ENCODE measurements around the gene KRTAP12-1. TPM values are rescaled to one million over a fixed set of nuclear protein-coding genes. Genes with fewer than 3 reads are reported as not detected.

The KRTAP12-1 gene
- total RNA-seq, 2 donors from 2014 or later, result not detected

- peaks cover 0 to 16% of the 10 kb centered on the region in 2 donors for H3K27me3 ChIP-seq
- 11 to 12% methylated on average over 26 to 54 of the region's 54 CpGs for WGBS, 2 donors
- no peak overlapping the region for H3K4me3 ChIP-seq
Observed at GRCh38 chr21:44706026-44706705, 24.2 kb upstream of the KRTAP12-1 start.

GRCh38 chr21:44704636-44705001 lies 22.7 kb upstream of the KRTAP12-1 start:
- peaks cover 3% of the 10 kb centered on the region for H3K4me1 ChIP-seq
- DNase-seq, result no peak
- WGBS, 2 donors, result 30 to 46% methylated on average over 3 to 12 of the region's 13 CpGs
- ATAC-seq, result no peak
- no peak overlapping the region for H3K27ac ChIP-seq
- intact Hi-C loops (cut with DNase I), result no loop called here
- H3K27me3 ChIP-seq, result peaks cover 0 to 12% of the 10 kb centered on the region in 2 donors
- no peaks in the 10 kb centered on the region for H3K9me3 ChIP-seq
- H3K36me3 ChIP-seq (replicated peaks in 1 of 2; ENCODE audit: insufficient read depth in 1 of 2, low read depth in 2 of 2), result no peaks in the 10 kb centered on the region
- no peak overlapping the region for H3K4me3 ChIP-seq
- no peak for TF ChIP-seq POLR2A (IDR thresholded peaks at IDR 0.05)
- TF ChIP-seq, protein P1, sequence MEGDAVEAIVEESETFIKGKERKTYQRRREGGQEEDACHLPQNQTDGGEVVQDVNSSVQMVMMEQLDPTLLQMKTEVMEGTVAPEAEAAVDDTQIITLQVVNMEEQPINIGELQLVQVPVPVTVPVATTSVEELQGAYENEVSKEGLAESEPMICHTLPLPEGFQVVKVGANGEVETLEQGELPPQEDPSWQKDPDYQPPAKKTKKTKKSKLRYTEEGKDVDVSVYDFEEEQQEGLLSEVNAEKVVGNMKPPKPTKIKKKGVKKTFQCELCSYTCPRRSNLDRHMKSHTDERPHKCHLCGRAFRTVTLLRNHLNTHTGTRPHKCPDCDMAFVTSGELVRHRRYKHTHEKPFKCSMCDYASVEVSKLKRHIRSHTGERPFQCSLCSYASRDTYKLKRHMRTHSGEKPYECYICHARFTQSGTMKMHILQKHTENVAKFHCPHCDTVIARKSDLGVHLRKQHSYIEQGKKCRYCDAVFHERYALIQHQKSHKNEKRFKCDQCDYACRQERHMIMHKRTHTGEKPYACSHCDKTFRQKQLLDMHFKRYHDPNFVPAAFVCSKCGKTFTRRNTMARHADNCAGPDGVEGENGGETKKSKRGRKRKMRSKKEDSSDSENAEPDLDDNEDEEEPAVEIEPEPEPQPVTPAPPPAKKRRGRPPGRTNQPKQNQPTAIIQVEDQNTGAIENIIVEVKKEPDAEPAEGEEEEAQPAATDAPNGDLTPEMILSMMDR (IDR thresholded peaks at IDR 0.05), result no peak

More at GRCh38 chr21:44706026-44706705, 24.2 kb upstream of the KRTAP12-1 start:
- no peak for ATAC-seq
- intact Hi-C loops (cut with DNase I), result no loop called here
- Histone ChIP-seq H3K36me3 (replicated peaks in 1 of 2; ENCODE audit: insufficient read depth in 1 of 2, low read depth in 2 of 2) (no peaks in the 10 kb centered on the region), H3K9me3 (no peaks in the 10 kb centered on the region), H3K27ac (no peak overlapping the region), H3K4me1 (peaks cover 7% of the 10 kb centered on the region)
- DNase-seq, result no peak
- TF ChIP-seq, protein P1 (IDR thresholded peaks at IDR 0.05), result no peak
- TF ChIP-seq POLR2A (IDR thresholded peaks at IDR 0.05), result no peak

GRCh38 chr21:44703731-44704635 lies 22.0 kb upstream of the KRTAP12-1 start:
- TF ChIP-seq POLR2A (IDR thresholded peaks at IDR 0.05), result no peak
- TF ChIP-seq, protein P1 (IDR thresholded peaks at IDR 0.05), result no peak
- no peaks in the 10 kb centered on the region for H3K9me3 ChIP-seq
- H3K36me3 ChIP-seq (replicated peaks in 1 of 2; ENCODE audit: insufficient read depth in 1 of 2, low read depth in 2 of 2), result no peaks in the 10 kb centered on the region
- peaks cover 0 to 6% of the 10 kb centered on the region in 2 donors for H3K27me3 ChIP-seq
- ATAC-seq, result no peak
- no peak overlapping the region for H3K27ac ChIP-seq
- WGBS, 2 donors, result 33 to 39% methylated on average over 7 to 13 of the region's 13 CpGs
- no peak for DNase-seq
- no peak overlapping the region for H3K4me3 ChIP-seq
- intact Hi-C loops (cut with DNase I), result no loop called here
- H3K4me1 ChIP-seq, result no peaks in the 10 kb centered on the region

DNA sequence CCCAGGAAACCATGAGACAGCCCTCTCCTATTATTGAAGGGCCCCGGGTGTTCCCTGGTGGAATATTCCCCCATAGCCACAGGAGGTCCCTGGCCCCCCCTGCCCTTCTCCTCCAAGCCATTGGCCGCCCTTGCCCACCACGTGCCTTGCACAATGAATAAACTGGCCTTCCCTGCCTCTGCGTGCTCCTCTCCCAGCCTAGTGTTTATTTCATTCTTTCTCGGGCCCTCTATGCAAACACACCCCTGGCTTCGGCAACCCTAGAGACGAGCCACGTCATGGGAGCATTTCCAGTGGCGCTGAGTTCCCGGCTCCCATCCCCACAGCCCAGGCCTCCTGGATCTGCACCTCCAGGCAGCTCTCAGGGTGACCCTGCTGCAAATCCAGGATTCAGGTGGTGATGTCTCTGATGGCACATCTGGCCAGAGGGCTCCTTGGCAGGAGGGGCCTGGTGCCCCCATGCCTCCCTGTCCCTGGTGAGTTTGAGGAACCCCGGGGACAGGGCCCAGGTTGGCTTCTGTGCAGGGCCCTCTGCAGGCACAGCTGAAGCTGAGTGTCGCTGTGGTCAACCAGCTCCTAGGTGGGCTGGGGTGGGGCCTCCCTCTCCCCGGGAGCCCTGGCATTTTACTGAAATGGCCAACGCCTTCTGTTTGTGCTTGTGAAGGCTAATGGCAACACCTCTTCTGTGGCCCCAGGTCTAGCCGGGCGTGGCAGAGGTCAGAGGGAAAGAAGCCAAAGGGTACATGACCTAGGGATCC lies 21.2 kb upstream of the KRTAP12-1 start:
- intact Hi-C loops (cut with DNase I), result no loop called here
- TF ChIP-seq POLR2A (IDR thresholded peaks at IDR 0.05), result no peak
- TF ChIP-seq, protein P1 (IDR thresholded peaks at IDR 0.05), result no peak
- peaks cover 0 to 9% of the 10 kb centered on the region in 2 donors for H3K27me3 ChIP-seq

More for the DNA sequence above, 21.2 kb upstream of the KRTAP12-1 start:
- no peaks in the 10 kb centered on the region for H3K9me3 ChIP-seq
- no peaks in the 10 kb centered on the region for H3K4me1 ChIP-seq
- WGBS, 2 donors, result 26 to 38% methylated on average over 12 to 16 of the region's 16 CpGs
- DNase-seq (no peak), ATAC-seq (no peak)
- no peaks in the 10 kb centered on the region for H3K36me3 ChIP-seq (replicated peaks in 1 of 2; ENCODE audit: insufficient read depth in 1 of 2, low read depth in 2 of 2)
- H3K4me3 ChIP-seq, result no peak overlapping the region
- H3K27ac ChIP-seq, result no peak overlapping the region

All from body of pancreas (tissue), 4 donors.